Uterus (tissue), 2 donors: ENCODE data around the gene UQCRC1.

Experiments used
- CTCF ChIP-seq, 4 experiments: fragments of 200-600 bp in 2 of 4; fragments of 450-650 bp in 2 of 4; sonication (generic) in 2 of 4; IDR thresholded peaks; one replicate each; pipeline ENCODE4 v1.5.1; 2016 to 2019; ENCODE audit warnings: antibody characterized with exemption in 4 of 4, mild to moderate bottlenecking in 2 of 4, moderate library complexity in 1 of 4
- POLR2A ChIP-seq, 2 donors: fragments of 450-650 bp; IDR thresholded peaks; one replicate each; pipeline ENCODE4 v1.6.1; 2016; ENCODE audit warnings: antibody characterized with exemption in 2 of 2, mild to moderate bottlenecking in 1 of 2, moderate library complexity in 1 of 2

- TF ChIP-seq POLR2A (IDR thresholded peaks at IDR 0.05): no peak
- TF ChIP-seq CTCF (IDR thresholded peaks at IDR 0.05): no peak
Measured at GRCh38 chr3:48593337-48593736, 16.1 kb downstream of the UQCRC1 start.
